Heart right ventricle (tissue), 16 donors: ENCODE measurements around the gene MEGF9. TPM values are rescaled to one million over a fixed set of nuclear protein-coding genes. Genes with fewer than 3 reads are reported as not detected.

Source experiments
- ATAC-seq, 8 donors: fragments of 200-7000 bp; cut with Tn5 transposase; one replicate each; pipeline ENCODE4 v1.9.1; 2020; ENCODE audit warnings: mild to moderate bottlenecking in 8 of 8, moderate library complexity in 8 of 8, moderate number of reproducible peaks in 1 of 8
- DNase-seq, 2 donors: peaks; one replicate each; pipeline ENCODE4 v3.0.0-alpha.2; 2020
- H3K27ac ChIP-seq, 10 donors: fragments of 200-600 bp; sonication (generic) in 2 of 10; one replicate each; pipeline versions ENCODE4 v1.5.0 to v1.8.0; 2020 to 2022; ENCODE audit warnings: mild to moderate bottlenecking in 3 of 10
- H3K27me3 ChIP-seq, 7 donors: fragments of 200-600 bp; one replicate each; pipeline ENCODE4 v1.8.0; 2021 to 2022; ENCODE audit warnings: mild to moderate bottlenecking in 2 of 7
- H3K36me3 ChIP-seq, 9 donors: fragments of 200-600 bp; sonication (generic) in 1 of 9; one replicate each; pipeline versions ENCODE4 v1.5.0 to v1.8.0; 2020 to 2022; ENCODE audit warnings: mild to moderate bottlenecking in 2 of 9
- H3K4me1 ChIP-seq, 9 donors: fragments of 200-600 bp; sonication (generic) in 1 of 9; one replicate each; pipeline versions ENCODE4 v1.5.0 to v1.8.0; 2020 to 2022; ENCODE audit warnings: mild to moderate bottlenecking in 4 of 9
- H3K4me3 ChIP-seq, 10 donors: fragments of 200-600 bp; sonication (generic) in 2 of 10; one replicate each; pipeline versions ENCODE4 v1.5.0 to v1.8.0; 2020 to 2022; ENCODE audit warnings: mild to moderate bottlenecking in 7 of 10, moderate library complexity in 2 of 10
- H3K9me3 ChIP-seq, 11 donors: fragments of 200-600 bp in 10 of 11; sonication (generic) in 2 of 11; one replicate each; pipeline versions ENCODE4 v1.5.0 to v1.8.0; 2013 to 2022; ENCODE audit warnings: mild to moderate bottlenecking in 2 of 11, control low read depth in 1 of 11, moderate library complexity in 1 of 11
- WGBS, 2 donors: extraction: QIAGEN DNeasy Blood & Tissue Kit; methylation state at CpG; one replicate each; pipeline ENCODE4 v1.1.7; 2013; ENCODE audit warnings: inconsistent platforms in 1 of 2; 5-methylcytosine and 5-hydroxymethylcytosine counted together
- intact Hi-C, 10 donors: fragments of 100-400 bp; cut with DNase I; formaldehyde crosslinking; loops; one replicate each; pipeline versions ENCODE4 v1.11.1 to v1.14.2; 2022
- polyA plus RNA-seq, 2 donors: library from polyadenylated mRNA; stranded (reverse); fragments of 200-250 nt; gene quantifications; one replicate each; pipeline ENCODE4 v1.2.3, GENCODE V29; 2013
- total RNA-seq, 10 donors: library from RNA; stranded (reverse); fragmentation: NEBNext Ultra II Directional in 3 of 10; extraction: Animal tissue kit (Norgen Biotek cat#: 25700) in 3 of 10; gene quantifications; one replicate each; pipeline versions ENCODE4 v1.2.1 to v1.2.4, GENCODE V29; 2021 to 2023
- TF ChIP-seq, protein P1 (sequence below), 9 donors: fragments of 200-600 bp; sonication (generic) in 2 of 9; IDR thresholded peaks; one replicate each; pipeline versions ENCODE4 v1.5.0 to v1.8.0; 2021 to 2022; ENCODE audit warnings: antibody characterized with exemption in 9 of 9, mild to moderate bottlenecking in 5 of 9, moderate library complexity in 1 of 9
- donor health status: Arrhythmogenic right ventricular cardiomyopathy.
- donor health status: ischemic (EF 13 %, LVEDD 7.1; RV severe dilation, severe dysfunction).
- donor health status: healthy with polysubstance abuse.
- donor health status: DM: no; HTN: yes; CAD: no.
- donor health status: DM: no; HTN: no; CAD: no.
- donor health status: ischemic (EF 25% LVEDD 6.9; RV normal size, moderate dysfunction).
- donor health status: ischemic (EF 25% LVEDD 5.7; RV mildly dilated, moderate dysfunction).
- donor health status: healthy.
- donor health status: DM: yes; HTN: yes; CAD: no.
- donor health status: Ischemic cardiomyopathy.
- donor health status: ischemic (EF 35%, LVEDD 5.7; RV mildly dilated, moderate dysfunction).
- donor health status: nonischemic (EF 11% LVEDD 7.7; RV severe dilation, severe dysfunction).
- donor health status: DM: yes; HTN: yes; CAD: no.
- donor health status: PGD.
- donor health status: ischemic (EF 29% LVEDD 5.4; RV normal size, mild dysfunction).
- donor health status: nonischemic (EF 23%, LVEDD 6.1; RV moderate dilation, normal function).

Gene MEGF9
- total and polyA plus RNA-seq, 12 donors = 3.0 to 39.1 (median 8.5) TPM

- peaks cover 0 to 23% (median 0%) of the 10 kb centered on the region in 9 donors for H3K4me1 ChIP-seq
- ATAC-seq (peak in 1 of 8 donors; percentile 24), DNase-seq (no peak)
- intact Hi-C loops = no loop called here
- H3K36me3 ChIP-seq = no peaks in the 10 kb centered on the region
- 90 to 93% methylated on average over 12 of the region's 12 CpGs for WGBS, 2 donors
- TF ChIP-seq, protein P1, sequence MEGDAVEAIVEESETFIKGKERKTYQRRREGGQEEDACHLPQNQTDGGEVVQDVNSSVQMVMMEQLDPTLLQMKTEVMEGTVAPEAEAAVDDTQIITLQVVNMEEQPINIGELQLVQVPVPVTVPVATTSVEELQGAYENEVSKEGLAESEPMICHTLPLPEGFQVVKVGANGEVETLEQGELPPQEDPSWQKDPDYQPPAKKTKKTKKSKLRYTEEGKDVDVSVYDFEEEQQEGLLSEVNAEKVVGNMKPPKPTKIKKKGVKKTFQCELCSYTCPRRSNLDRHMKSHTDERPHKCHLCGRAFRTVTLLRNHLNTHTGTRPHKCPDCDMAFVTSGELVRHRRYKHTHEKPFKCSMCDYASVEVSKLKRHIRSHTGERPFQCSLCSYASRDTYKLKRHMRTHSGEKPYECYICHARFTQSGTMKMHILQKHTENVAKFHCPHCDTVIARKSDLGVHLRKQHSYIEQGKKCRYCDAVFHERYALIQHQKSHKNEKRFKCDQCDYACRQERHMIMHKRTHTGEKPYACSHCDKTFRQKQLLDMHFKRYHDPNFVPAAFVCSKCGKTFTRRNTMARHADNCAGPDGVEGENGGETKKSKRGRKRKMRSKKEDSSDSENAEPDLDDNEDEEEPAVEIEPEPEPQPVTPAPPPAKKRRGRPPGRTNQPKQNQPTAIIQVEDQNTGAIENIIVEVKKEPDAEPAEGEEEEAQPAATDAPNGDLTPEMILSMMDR (IDR thresholded peaks at IDR 0.05) = no peak
- H3K9me3 ChIP-seq = peaks cover 0 to 8% (median 0%) of the 10 kb centered on the region in 11 donors
- no peaks in the 10 kb centered on the region for H3K27me3 ChIP-seq
- H3K27ac ChIP-seq = peak overlapping the region in 1 of 10 donors; percentile 55
- H3K4me3 ChIP-seq = no peak overlapping the region
Observed at GRCh38 chr9:120676767-120677402, 37.4 kb downstream of the MEGF9 start.

- H3K4me3 ChIP-seq = no peak overlapping the region
- H3K36me3 ChIP-seq = no peaks in the 10 kb centered on the region
- H3K9me3 ChIP-seq = peaks cover 0 to 11% (median 0%) of the 10 kb centered on the region in 11 donors
- DNase-seq = no peak
- H3K27ac ChIP-seq = no peak overlapping the region
- ATAC-seq = no peak
- intact Hi-C loops = no loop called here
- peaks cover 0 to 47% (median 3%) of the 10 kb centered on the region in 9 donors for H3K4me1 ChIP-seq
- no peaks in the 10 kb centered on the region for H3K27me3 ChIP-seq
- TF ChIP-seq, protein P1 (IDR thresholded peaks at IDR 0.05) = no peak
Observed at GRCh38 chr9:120668399-120668798, 45.9 kb downstream of the MEGF9 start.

GRCh38 chr9:120663950-120664349, 50.3 kb downstream of the MEGF9 start:
- peaks cover 0 to under 1% (median 0%) of the 10 kb centered on the region in 9 donors for H3K36me3 ChIP-seq
- ATAC-seq = no peak
- TF ChIP-seq, protein P1 (IDR thresholded peaks at IDR 0.05) = no peak
- no peak for DNase-seq
- H3K27me3 ChIP-seq = no peaks in the 10 kb centered on the region
- H3K4me3 ChIP-seq = no peak overlapping the region
- H3K27ac ChIP-seq = peak overlapping the region in 1 of 10 donors; percentile 15
- intact Hi-C loops = no loop called here
- peaks cover 0 to 11% (median 0%) of the 10 kb centered on the region in 11 donors for H3K9me3 ChIP-seq
- H3K4me1 ChIP-seq = peaks cover 0 to 58% (median 3%) of the 10 kb centered on the region in 9 donors

DNA sequence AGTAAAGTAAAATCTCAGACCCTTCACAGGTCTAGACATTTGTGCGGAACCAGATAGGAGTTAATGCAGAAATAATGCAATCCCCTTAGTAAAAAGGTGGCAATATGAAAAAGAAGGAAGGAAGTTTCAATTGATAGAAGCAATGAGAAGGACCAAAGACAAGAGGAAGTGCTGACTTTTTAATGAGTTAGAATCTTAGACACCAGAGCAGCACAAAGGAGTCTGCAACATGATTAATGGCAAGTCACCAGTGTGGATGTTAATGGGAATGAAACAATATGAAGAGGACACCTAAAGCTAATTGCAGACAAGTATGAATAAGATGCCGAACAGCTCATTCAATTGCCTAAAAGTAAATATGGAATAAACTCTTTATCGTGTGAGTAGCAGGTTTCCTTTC, 50.9 kb downstream of the MEGF9 start:
- H3K4me1 ChIP-seq = peaks cover 0 to 56% (median 1%) of the 10 kb centered on the region in 9 donors
- peaks cover 0 to 6% (median 0%) of the 10 kb centered on the region in 9 donors for H3K36me3 ChIP-seq
- intact Hi-C loops = no loop called here
- TF ChIP-seq, protein P1 (IDR thresholded peaks at IDR 0.05) = no peak
- ATAC-seq (no peak), DNase-seq (no peak)
- no peak overlapping the region for H3K4me3 ChIP-seq
- H3K27ac ChIP-seq = peak overlapping the region in 1 of 10 donors; percentile 15
- H3K27me3 ChIP-seq = no peaks in the 10 kb centered on the region
- H3K9me3 ChIP-seq = peaks cover 0 to 11% (median 0%) of the 10 kb centered on the region in 11 donors
- WGBS, 2 donors = 80 to 84% methylated on average over 3 of the region's 3 CpGs
